GM12865 (cell line): ENCODE data around the gene GTF3A.

Experiments
- DNase-seq: peaks from one replicate; pipeline ENCODE4 v3.0.0; 2010; ENCODE audit warnings: low read depth
- H3K4me3 ChIP-seq: 2 replicates; pipeline ENCODE4 v1.5.1; 2011; ENCODE audit warnings: mild to moderate bottlenecking, low read depth, low read length, control low read depth
- TF ChIP-seq, protein P1 (sequence below): IDR thresholded peaks from 2 replicates; pipeline ENCODE4 v1.5.1; 2011; ENCODE audit warnings: low read length, control low read depth, low read depth, inconsistent platforms; ENCODE audit not compliant: insufficient read depth; ENCODE audit errors: missing control alignments

Gene GTF3A

GRCh38 chr13:27461940-27462584, 37.6 kb downstream of the GTF3A start:
- H3K4me3 ChIP-seq, result no peak overlapping the region
- TF ChIP-seq, protein P1, sequence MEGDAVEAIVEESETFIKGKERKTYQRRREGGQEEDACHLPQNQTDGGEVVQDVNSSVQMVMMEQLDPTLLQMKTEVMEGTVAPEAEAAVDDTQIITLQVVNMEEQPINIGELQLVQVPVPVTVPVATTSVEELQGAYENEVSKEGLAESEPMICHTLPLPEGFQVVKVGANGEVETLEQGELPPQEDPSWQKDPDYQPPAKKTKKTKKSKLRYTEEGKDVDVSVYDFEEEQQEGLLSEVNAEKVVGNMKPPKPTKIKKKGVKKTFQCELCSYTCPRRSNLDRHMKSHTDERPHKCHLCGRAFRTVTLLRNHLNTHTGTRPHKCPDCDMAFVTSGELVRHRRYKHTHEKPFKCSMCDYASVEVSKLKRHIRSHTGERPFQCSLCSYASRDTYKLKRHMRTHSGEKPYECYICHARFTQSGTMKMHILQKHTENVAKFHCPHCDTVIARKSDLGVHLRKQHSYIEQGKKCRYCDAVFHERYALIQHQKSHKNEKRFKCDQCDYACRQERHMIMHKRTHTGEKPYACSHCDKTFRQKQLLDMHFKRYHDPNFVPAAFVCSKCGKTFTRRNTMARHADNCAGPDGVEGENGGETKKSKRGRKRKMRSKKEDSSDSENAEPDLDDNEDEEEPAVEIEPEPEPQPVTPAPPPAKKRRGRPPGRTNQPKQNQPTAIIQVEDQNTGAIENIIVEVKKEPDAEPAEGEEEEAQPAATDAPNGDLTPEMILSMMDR, result no peak

GRCh38 chr13:27463500-27463899, 39.1 kb downstream of the GTF3A start:
- no peak overlapping the region for H3K4me3 ChIP-seq
- DNase-seq, result no peak
- TF ChIP-seq, protein P1, result no peak

More at GRCh38 chr13:27461940-27462584, 37.6 kb downstream of the GTF3A start:
- no peak for DNase-seq

DNA sequence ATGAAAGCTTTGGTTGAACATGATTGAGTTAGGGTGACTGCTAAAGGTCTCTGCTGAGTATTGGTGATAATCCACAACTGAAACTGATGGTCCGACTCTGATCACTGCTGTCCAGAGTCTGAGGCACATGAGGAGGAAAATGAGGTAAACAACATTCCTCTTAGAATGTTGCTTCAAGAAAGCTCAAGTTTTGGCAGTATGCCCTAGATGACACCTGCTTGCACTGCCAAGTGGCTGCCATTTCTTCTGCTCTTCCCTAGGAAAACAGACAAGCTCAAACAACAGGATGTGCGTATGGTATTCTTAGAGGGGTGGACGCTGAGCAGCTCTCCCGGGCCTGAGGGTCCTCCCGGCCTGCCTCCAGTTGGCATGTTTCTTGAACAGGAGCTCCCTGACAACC, 41.2 kb downstream of the GTF3A start:
- TF ChIP-seq, protein P1, result no peak
- no peak for DNase-seq
- no peak overlapping the region for H3K4me3 ChIP-seq

DNA sequence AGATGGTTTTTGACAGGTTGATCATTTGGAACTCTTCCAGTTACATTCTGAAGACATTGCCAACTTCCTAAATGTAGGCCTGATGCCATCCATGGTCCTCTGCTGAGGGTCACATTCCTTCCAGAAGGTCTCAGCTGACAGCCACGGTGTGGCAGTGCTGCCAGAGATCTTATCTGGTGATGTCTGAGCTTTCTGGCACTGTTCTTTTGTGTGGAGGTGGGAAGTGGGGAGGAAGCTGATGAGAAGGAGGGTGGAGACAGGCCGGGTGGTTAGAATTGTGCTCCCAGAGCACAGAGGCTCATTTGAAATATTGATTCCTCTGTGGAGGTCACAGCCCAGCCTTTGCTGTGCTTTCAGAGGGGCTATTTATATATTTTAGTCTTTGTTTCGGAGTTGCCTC, 42.1 kb downstream of the GTF3A start:
- TF ChIP-seq, protein P1, result no peak
- DNase-seq, result no peak
- no peak overlapping the region for H3K4me3 ChIP-seq

- no peak for DNase-seq
- TF ChIP-seq, protein P1, result no peak
- no peak overlapping the region for H3K4me3 ChIP-seq
Observed at GRCh38 chr13:27470075-27470820, 45.8 kb downstream of the GTF3A start.

GRCh38 chr13:27472441-27472840, 48.0 kb downstream of the GTF3A start:
- no peak overlapping the region for H3K4me3 ChIP-seq
- DNase-seq, result no peak
- TF ChIP-seq, protein P1, result no peak
